HG03575 (cell line): Measurements from ENCODE around the gene PCMT1.
"Not testable (repeated sequence)": the region's sequence is repeated elsewhere in the genome, so short reads cannot be mapped to it uniquely, and the experiment has no call there.

Experiments
- ATAC-seq: cut with Tn5 transposase; IDR thresholded peaks from one replicate; pipeline ENCODE4 v1.9.1; 2021; ENCODE audit not compliant: unreplicated experiment, insufficient number of reproducible peaks, low FRiP score; ENCODE audit errors: extremely low read depth

Gene PCMT1

GRCh38 chr6:149845549-149845948 is 96.0 kb downstream of the PCMT1 start:
- ATAC-seq, result no peak

- no peak for ATAC-seq
Measured at GRCh38 chr6:149846321-149846720, 96.8 kb downstream of the PCMT1 start.

- ATAC-seq, result no peak
Measured at GRCh38 chr6:149847939-149848267, 98.4 kb downstream of the PCMT1 start.

- not testable (repeated sequence) for ATAC-seq
Measured at GRCh38 chr6:149848343-149848742, 98.8 kb downstream of the PCMT1 start.

GRCh38 chr6:149851461-149852110 is 102.0 kb downstream of the PCMT1 start:
- no peak for ATAC-seq

GRCh38 chr6:149852180-149852579 is 102.6 kb downstream of the PCMT1 start:
- ATAC-seq, result no peak

GRCh38 chr6:149852881-149853280 is 103.3 kb downstream of the PCMT1 start:
- no peak for ATAC-seq

- not testable (repeated sequence) for ATAC-seq
Measured at GRCh38 chr6:149854017-149854416, 104.5 kb downstream of the PCMT1 start.

- no peak for ATAC-seq
Measured at GRCh38 chr6:149854532-149854931, 105.0 kb downstream of the PCMT1 start.

- ATAC-seq, result no peak
Measured at GRCh38 chr6:149855040-149855654, 105.6 kb downstream of the PCMT1 start.

- no peak for ATAC-seq
Measured at GRCh38 chr6:149855741-149856140, 106.2 kb downstream of the PCMT1 start.

GRCh38 chr6:149856256-149856994 is 106.9 kb downstream of the PCMT1 start:
- no peak for ATAC-seq

GRCh38 chr6:149857541-149857940 is 108.0 kb downstream of the PCMT1 start:
- ATAC-seq, result no peak

GRCh38 chr6:149859368-149859767 is 109.8 kb downstream of the PCMT1 start:
- ATAC-seq, result no peak

GRCh38 chr6:149859938-149860337 is 110.4 kb downstream of the PCMT1 start:
- no peak for ATAC-seq

- no peak for ATAC-seq
Measured at GRCh38 chr6:149860513-149860833, 110.9 kb downstream of the PCMT1 start.
